WERI-Rb-1 (cell line): ENCODE data around the gene ULK2.
"Not testable (repeated sequence)": the region's sequence is repeated elsewhere in the genome, so short reads cannot be mapped to it uniquely, and the experiment has no call there.

Experiments used
- DNase-seq: peaks from one replicate; pipeline ENCODE4 v3.0.0-alpha.2; 2020
- H3K27ac ChIP-seq: fragments of 250-450 bp; sonication (Bioruptor Pico); 2 replicates; pipeline ENCODE4 v1.5.1; 2020; ENCODE audit warnings: mild to moderate bottlenecking, moderate library complexity
- H3K27me3 ChIP-seq: fragments of 250-450 bp; sonication (Bioruptor Pico); 2 replicates; pipeline ENCODE4 v1.5.1; 2021; ENCODE audit warnings: mild to moderate bottlenecking, low read depth, moderate library complexity; ENCODE audit not compliant: insufficient read depth, severe bottlenecking
- H3K36me3 ChIP-seq: fragments of 250-450 bp; sonication (Bioruptor Pico); 2 replicates; pipeline ENCODE4 v1.5.1; 2020; ENCODE audit warnings: mild to moderate bottlenecking, moderate library complexity
- H3K4me3 ChIP-seq: 2 replicates; pipeline ENCODE4 v1.5.1; 2011; ENCODE audit warnings: low read depth, mild to moderate bottlenecking, control low read depth, low read length
- H3K9me3 ChIP-seq: fragments of 250-450 bp; sonication (Bioruptor Pico); 2 replicates; pipeline ENCODE4 v1.5.1; 2021; ENCODE audit warnings: mild to moderate bottlenecking, moderate library complexity; ENCODE audit not compliant: severe bottlenecking
- CTCF ChIP-seq: IDR thresholded peaks from 2 replicates; pipeline ENCODE4 v1.5.1; 2011; ENCODE audit warnings: low read depth, mild to moderate bottlenecking, control low read depth, inconsistent platforms, low read length

Gene ULK2

GRCh38 chr17:19769946-19770652, 97.6 kb downstream of the ULK2 start:
- no peak for DNase-seq
- no peak for TF ChIP-seq CTCF

GRCh38 chr17:19768046-19768782, 99.5 kb downstream of the ULK2 start:
- Histone ChIP-seq H3K27me3 (no peaks in the 10 kb centered on the region), H3K27ac (no peak overlapping the region), H3K36me3 (no peaks in the 10 kb centered on the region), H3K9me3 (no peaks in the 10 kb centered on the region), H3K4me3 (no peak overlapping the region)
- DNase-seq: no peak
- TF ChIP-seq CTCF: no peak

More at GRCh38 chr17:19769946-19770652, 97.6 kb downstream of the ULK2 start:
- Histone ChIP-seq H3K27ac (no peak overlapping the region), H3K27me3 (no peaks in the 10 kb centered on the region), H3K9me3 (no peaks in the 10 kb centered on the region), H3K36me3 (no peaks in the 10 kb centered on the region), H3K4me3 (no peak overlapping the region)

- no peaks in the 10 kb centered on the region for H3K27me3 ChIP-seq
- peak; percentile 97 for TF ChIP-seq CTCF
Observed at GRCh38 chr17:19766421-19767270, 101.1 kb downstream of the ULK2 start.

GRCh38 chr17:19766016-19766415, 101.7 kb downstream of the ULK2 start:
- Histone ChIP-seq H3K4me3 (no peak overlapping the region), H3K27me3 (no peaks in the 10 kb centered on the region), H3K27ac (no peak overlapping the region), H3K9me3 (no peaks in the 10 kb centered on the region), H3K36me3 (no peaks in the 10 kb centered on the region)
- DNase-seq: no peak
- no peak for TF ChIP-seq CTCF

More at GRCh38 chr17:19766421-19767270, 101.1 kb downstream of the ULK2 start:
- peak; percentile 84 for DNase-seq
- no peaks in the 10 kb centered on the region for H3K36me3 ChIP-seq
- H3K9me3 ChIP-seq: no peaks in the 10 kb centered on the region
- no peak overlapping the region for H3K27ac ChIP-seq
- H3K4me3 ChIP-seq: no peak overlapping the region

DNA sequence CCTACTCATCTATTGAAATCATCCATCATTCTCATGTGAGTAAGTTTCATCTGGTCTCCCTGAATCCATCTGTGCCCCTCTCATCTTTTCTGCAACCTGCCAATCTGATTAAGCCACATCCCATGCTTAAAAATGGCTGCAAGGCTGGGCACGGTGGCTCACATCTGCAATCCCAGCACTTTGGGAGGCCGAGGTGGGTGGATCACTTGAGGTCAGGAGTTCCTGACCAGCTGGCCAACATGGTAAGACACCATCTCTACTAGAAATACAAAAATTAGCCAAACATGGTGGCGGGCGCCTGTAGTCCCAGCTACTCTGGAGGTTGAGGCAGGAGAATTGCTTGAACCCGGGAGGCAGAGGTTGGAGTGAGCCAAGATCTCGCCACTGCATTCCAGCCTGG, 103.7 kb downstream of the ULK2 start:
- peak overlapping the region; percentile 17; the same call in 1 of the 2 replicates for H3K27ac ChIP-seq
- not testable (repeated sequence) for H3K4me3 ChIP-seq, H3K36me3 ChIP-seq, DNase-seq, H3K9me3 ChIP-seq, H3K27me3 ChIP-seq

- no peaks in the 10 kb centered on the region for H3K36me3 ChIP-seq
- DNase-seq: no peak
- no peaks in the 10 kb centered on the region for H3K27me3 ChIP-seq
- H3K9me3 ChIP-seq: no peaks in the 10 kb centered on the region
- no peak for TF ChIP-seq CTCF
- no peak overlapping the region for H3K4me3 ChIP-seq
- no peak overlapping the region for H3K27ac ChIP-seq
Observed at GRCh38 chr17:19763416-19763815, 104.3 kb downstream of the ULK2 start.
